ENCODE measurements around the gene INF2.

The INF2 gene

GRCh38 chr14:104701383-104702076 lies 12.1 kb downstream of the INF2 start:
- in situ Hi-C loops (cut with MboI; ENCODE audit: low sequenced_read_pairs) = no loop called here

DNA sequence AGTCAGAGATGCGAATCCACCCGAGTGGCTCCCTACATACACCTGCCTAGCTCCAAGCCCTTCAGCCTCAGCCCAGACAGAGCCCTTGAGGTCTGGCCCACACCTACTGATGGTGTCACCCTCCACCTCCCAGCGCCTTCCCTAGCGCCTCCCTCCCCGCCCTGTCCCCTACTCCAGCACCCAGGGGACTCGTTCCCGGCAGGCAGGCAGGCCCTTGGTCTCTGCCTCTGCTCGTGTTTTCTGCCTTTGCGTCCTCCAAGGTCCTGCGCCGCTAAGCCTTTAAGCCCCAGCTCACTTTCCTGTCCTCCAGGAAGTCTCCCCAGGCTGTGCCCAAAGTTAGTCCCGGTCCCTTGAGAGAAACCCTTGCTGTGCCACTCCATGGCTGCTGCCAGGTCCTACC lies 12.7 kb downstream of the INF2 start:
- in situ Hi-C loops (cut with MboI; ENCODE audit: low sequenced_read_pairs) = no loop called here

DNA sequence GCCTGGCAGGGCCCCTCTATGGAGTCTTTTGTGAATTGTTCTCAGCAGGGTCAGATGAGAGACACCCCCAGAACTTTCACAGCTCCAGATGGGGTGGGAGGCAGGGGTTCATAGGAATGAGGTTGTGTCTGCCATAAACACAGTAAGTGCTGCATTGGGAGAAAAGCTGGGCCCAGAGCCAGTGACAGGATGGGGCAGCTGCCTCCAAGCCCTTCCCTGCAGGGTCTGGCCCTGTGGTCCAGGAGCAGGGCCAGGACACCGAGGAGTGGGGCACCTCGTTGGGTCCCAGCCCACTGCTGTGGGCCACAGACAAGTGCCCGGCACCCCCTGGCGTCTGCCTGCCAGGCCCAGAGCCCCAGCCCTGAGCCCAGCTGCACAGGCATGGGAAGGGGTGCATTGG lies 13.3 kb downstream of the INF2 start:
- in situ Hi-C loops (cut with MboI; ENCODE audit: low sequenced_read_pairs) = no loop called here

- in situ Hi-C loops (cut with MboI; ENCODE audit: low sequenced_read_pairs) = no loop called here
Observed at GRCh38 chr14:104703269-104703668, 13.9 kb downstream of the INF2 start.

GRCh38 chr14:104704252-104704651 lies 14.8 kb downstream of the INF2 start:
- in situ Hi-C loops (cut with MboI; ENCODE audit: low sequenced_read_pairs) = no loop called here

DNA sequence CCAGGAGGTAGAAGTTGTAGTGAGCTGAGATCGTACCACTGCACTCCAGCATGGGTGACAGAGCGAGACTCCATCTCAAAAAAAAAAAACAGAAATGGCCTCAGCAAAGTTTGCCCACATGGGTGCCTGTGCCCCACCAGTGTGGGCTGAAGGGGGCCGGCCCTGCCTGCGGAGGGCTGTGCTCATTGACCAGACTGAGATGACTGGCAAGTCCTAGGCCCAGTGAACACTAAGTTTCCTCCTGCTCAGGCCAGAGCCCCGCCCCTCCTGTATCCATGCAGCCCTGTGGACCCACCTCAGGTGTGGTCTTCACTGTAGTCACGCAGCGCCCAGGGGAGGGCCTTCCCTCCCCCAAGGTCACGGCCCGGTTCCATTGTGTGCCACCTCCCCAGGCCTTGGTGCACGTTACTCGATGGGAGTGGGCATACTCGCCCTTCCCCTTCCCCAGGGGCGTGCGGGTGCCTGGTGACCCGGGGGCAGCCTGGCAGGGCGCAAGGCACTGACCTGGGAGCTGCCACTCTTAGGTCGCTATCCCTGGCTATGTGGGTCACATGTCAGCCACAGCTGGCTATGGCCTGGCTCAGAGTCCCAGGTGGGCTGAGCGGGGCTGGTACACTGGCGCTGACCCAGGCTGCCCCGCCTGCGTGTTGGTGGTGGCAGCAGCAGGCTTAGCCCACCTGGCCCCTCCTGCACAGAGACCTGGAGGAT lies 16.1 kb downstream of the INF2 start:
- in situ Hi-C loops (cut with MboI; ENCODE audit: low sequenced_read_pairs) = no loop called here

DNA sequence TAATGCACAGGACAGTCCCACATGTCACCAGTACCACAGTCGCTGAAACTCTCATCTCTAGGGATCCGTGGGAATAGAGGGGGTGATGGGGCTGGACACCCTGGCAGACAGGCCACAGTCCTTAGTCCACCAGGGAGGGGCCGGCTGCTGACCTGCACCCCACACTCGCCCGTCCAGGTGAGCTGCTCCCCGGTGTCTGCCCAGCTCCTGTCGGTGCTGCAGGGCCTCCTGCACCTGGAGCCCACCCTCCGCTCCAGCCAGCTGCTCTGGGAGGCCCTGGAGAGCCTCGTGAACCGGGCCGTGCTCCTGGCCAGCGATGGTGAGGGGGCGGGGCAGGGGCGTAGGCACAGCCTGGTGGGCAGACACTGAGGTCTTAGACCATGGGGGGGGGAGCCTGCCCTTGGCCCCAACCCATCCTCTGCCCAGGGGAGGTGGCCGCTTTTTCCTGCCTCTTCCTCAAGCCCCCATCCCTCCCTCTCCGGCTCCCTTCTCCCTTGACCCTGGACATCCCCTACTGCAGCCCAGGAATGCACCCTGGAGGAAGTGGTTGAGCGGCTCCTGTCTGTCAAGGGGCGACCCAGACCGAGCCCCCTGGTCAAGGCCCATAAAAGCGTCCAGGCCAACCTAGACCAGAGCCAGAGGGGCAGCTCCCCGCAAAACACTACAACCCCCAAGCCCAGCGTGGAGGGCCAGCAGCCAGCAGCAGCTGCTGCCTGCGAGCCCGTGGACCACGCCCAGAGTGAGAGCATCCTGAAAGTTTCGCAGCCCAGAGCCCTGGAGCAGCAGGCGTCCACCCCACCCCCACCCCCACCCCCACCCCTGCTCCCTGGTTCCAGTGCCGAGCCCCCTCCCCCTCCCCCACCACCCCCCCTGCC lies 17.6 kb downstream of the INF2 start:
- in situ Hi-C loops (cut with MboI; ENCODE audit: low sequenced_read_pairs) = no loop called here

DNA sequence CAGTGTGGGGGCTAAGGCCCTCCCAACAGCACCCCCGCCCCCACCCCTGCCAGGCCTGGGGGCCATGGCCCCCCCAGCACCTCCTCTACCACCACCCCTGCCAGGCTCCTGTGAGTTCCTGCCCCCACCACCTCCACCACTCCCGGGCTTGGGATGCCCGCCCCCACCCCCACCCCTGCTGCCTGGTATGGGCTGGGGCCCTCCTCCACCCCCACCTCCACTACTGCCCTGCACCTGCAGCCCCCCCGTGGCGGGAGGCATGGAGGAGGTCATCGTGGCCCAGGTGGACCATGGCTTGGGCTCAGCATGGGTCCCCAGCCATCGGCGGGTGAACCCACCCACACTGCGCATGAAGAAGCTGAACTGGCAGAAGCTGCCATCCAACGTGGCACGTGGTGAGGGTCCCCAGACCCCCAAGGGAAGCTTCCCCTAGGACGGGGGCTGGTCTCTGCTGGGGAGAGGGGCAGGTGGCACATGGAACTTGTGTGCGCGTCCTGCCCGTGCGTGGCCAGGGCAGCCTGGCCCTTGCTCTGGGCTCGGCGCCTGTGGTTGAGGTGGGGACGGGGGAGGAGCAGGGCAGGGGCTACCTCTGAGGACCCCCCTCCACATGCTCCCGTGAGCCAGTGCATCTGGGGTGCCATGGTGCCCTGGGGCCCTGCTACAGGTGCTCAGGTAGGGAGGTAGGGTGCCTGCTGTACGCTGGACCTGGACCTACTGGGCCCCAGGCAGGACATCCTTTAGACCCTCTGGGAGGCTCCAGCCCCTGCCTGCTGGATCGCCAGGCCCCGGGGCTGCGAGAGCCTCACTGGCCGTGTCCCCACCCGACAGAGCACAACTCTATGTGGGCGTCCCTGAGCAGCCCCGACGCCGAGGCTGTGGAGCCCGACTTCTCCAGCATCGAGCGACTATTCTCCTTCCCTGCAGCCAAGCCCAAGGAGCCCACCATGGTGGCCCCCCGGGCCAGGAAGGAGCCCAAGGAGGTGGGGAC lies 18.5 kb downstream of the INF2 start:
- in situ Hi-C loops (cut with MboI; ENCODE audit: low sequenced_read_pairs) = no loop called here

DNA sequence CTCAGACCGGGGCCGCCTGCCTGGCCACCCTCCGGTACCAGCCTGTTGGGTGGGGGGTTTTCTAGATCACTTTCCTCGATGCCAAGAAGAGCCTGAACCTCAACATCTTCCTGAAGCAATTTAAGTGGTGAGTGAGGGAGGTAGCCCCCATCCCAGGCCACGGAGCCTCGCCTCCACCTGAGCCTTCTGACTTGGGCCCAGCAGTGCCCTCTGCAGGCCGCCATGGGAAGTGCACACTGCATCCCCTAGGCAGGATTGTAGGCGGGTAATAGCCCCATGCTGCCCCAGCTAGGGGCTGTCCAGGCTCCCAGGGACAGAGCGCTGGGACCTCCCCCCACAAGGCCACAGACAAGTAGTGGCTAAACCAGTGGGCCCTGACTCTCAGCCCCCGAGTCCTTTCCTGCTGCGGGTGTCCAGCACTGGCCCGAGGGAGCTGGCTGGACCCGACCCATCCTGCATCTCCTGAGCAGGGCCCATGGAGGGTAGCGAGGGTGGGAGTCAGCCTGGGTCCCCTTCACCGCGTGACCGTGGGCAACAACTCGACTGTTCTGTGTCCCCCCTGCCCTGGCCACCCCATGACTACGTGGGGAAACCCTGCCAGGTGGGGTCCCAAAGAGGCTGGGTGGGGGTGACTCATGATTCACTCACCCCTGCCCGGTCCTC lies 19.3 kb downstream of the INF2 start:
- in situ Hi-C loops (cut with MboI; ENCODE audit: low sequenced_read_pairs) = no loop called here

- in situ Hi-C loops (cut with MboI; ENCODE audit: low sequenced_read_pairs) = no loop called here
Observed at GRCh38 chr14:104709387-104710039, 20.1 kb downstream of the INF2 start.

DNA sequence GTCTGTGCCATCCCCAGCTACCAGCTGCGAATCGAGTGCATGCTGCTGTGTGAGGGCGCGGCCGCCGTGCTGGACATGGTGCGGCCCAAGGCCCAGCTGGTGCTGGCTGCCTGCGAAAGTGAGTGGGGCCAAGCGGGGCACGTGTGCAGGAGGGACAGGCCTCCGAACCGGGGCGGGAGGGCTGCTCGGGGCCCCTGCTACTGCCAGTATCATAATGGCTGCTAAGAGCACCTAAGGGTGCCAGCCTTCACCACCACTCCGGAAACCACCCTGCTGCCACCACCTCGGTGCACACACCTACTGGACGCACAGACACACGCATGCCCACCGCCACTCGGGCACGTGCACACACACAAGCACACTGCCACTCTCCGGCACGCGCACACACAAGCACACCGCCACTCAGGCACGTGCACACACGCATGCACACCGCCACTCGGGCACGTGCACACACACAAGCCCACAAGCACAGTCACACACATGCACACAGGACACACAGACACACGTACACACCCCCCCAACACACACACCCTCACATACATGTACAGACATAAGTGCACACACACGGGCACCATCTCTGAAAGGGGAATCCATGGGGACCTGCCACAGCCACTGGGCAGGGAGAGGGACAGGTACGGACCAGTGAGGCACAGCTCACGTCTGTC lies 20.8 kb downstream of the INF2 start:
- in situ Hi-C loops (cut with MboI; ENCODE audit: low sequenced_read_pairs) = no loop called here

GRCh38 chr14:104712881-104713734 lies 23.7 kb downstream of the INF2 start:
- in situ Hi-C loops (cut with MboI; ENCODE audit: low sequenced_read_pairs) = no loop called here

GRCh38 chr14:104714066-104714465 lies 24.6 kb downstream of the INF2 start:
- in situ Hi-C loops (cut with MboI; ENCODE audit: low sequenced_read_pairs) = no loop called here

GRCh38 chr14:104714681-104715080 lies 25.3 kb downstream of the INF2 start:
- in situ Hi-C loops (cut with MboI; ENCODE audit: low sequenced_read_pairs) = no loop called here

DNA sequence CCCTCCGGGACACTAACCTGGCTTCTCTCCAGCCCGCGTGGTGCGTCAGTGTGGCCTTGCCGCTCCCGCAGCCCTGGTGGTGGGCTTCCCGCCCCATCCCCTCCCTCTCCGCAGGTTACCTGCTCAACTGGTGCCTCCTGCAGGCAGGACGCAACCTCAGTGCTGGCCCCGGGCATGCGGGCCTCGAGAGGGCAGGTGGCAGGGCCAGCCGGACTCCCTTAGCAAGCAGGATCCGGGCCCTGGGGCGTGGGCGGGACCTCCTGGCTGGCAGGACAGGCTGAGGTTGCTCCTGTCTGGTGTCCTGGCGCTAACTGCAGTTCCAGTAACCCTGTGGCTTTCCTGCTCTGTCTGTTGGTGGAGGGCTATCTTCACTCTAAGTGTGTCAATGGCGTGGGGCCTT lies 26.0 kb downstream of the INF2 start:
- in situ Hi-C loops (cut with MboI; ENCODE audit: low sequenced_read_pairs) = no loop called here

DNA sequence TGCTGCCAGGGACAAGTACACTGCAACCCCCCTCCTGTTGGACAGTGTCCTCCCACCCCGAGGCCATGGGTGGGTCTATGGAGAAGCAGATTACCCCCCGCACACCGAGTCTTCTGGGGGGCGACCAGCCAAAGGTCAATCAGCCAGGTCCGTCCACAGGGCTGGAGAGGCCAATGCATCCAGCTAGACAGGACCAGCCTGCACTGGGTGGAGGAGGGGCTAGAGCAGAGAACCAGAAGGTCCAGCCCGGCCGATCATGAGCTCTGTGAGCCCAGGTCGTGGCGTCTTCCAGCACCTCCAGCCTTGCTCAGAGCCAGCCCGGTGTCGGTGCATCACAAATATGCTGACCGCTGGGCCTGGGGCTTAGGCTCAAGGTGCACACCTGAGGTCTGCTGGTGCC lies 26.5 kb downstream of the INF2 start:
- in situ Hi-C loops (cut with MboI; ENCODE audit: low sequenced_read_pairs) = no loop called here

GRCh38 chr14:104717137-104717536 lies 27.7 kb downstream of the INF2 start:
- in situ Hi-C loops (cut with MboI; ENCODE audit: low sequenced_read_pairs) = no loop called here

- in situ Hi-C loops (cut with MboI; ENCODE audit: low sequenced_read_pairs) = no loop called here
Observed at GRCh38 chr14:104717646-104718045, 28.2 kb downstream of the INF2 start.
